ENCODE results near the gene SLC39A9. TPM values are rescaled to one million over a fixed set of nuclear protein-coding genes. Genes with fewer than 3 reads are reported as not detected.

The SLC39A9 gene
- total and polyA plus RNA-seq, 2 of the 4 experiments (the other 2 are of a cell fraction): 41.4 to 168 TPM

- Histone ChIP-seq H4K5ac (ENCODE audit: low read depth, low read length) (no peak overlapping the region), H3K4ac (ENCODE audit: low read depth, low read length) (peak overlapping the region; percentile 8; the same call in 1 of the 2 replicates), H2AK5ac (ENCODE audit: low read depth, low read length) (no peak overlapping the region), H3K4me2 (ENCODE audit: low read depth, low read length) (no peak overlapping the region), H2AFZ (replicated peaks; ENCODE audit: low read length, poor library complexity) (no peak overlapping the region), H2AK9ac (replicated peaks; ENCODE audit: low read depth, low read length, poor library complexity) (no peak overlapping the region), H2BK15ac (ENCODE audit: low read depth, low read length) (no peak overlapping the region), H3K9me1 (ENCODE audit: insufficient read depth, low read length) (peaks cover 16% of the 10 kb centered on the region), H2BK20ac (ENCODE audit: low read depth, low read length) (no peak overlapping the region), H3K79me1 (ENCODE audit: low read depth in 1 of 2, low read length in 2 of 2) (peaks cover 32 to 50% of the 10 kb centered on the region in 2 experiments), H3K18ac (ENCODE audit: low read depth, low read length) (no peak overlapping the region; the same call in 1 of the 2 replicates), H3K23ac (ENCODE audit: low read depth, low read length) (0 out of 2 replicates have a peak overlapping the region, but pooled peaks have one; percentile 59), H3K27me3 (ENCODE audit: control insufficient read depth, insufficient read depth, low read length) (no peaks in the 10 kb centered on the region), H3K9me3 (ENCODE audit: control insufficient read depth, insufficient read depth, low read length) (no peaks in the 10 kb centered on the region), H3K56ac (ENCODE audit: extremely low read depth, insufficient read depth, low read length) (no peak overlapping the region), H3K4me3 (ENCODE audit: insufficient read depth, low read depth, low read length) (no peak overlapping the region), H3K4me1 (ENCODE audit: control insufficient read depth, insufficient read depth, low read length) (no peaks in the 10 kb centered on the region), H3K9ac (ENCODE audit: low read depth, low read length) (no peak overlapping the region), H2BK120ac (ENCODE audit: low read depth, low read length) (no peak overlapping the region; the same call in 1 of the 2 replicates), H4K20me1 (ENCODE audit: insufficient read depth, low read length) (peaks cover 8% of the 10 kb centered on the region), H4K91ac (ENCODE audit: insufficient read depth, low read depth, low read length) (no peak overlapping the region), H3K36me3 (ENCODE audit: control insufficient read depth, insufficient read depth, low read length) (peaks cover 12% of the 10 kb centered on the region), H2BK5ac (ENCODE audit: low read depth, low read length, poor library complexity, severe bottlenecking) (no peak overlapping the region), H4K8ac (ENCODE audit: low read depth in 2 of 2, low read length in 2 of 2) (no peak overlapping the region), H3K14ac (replicated peaks; ENCODE audit: low read depth, low read length) (no peak overlapping the region), H3K27ac (ENCODE audit: insufficient read depth, low read length) (no peak overlapping the region)
- 100% methylated on average over 2 of the region's 5 CpGs; no CpG with 5 or more reads in 1 of the 2 experiments for WGBS, 2 experiments (ENCODE audit: extremely low coverage in 2 of 2, insufficient read length in 1 of 2)
- ATAC-seq (ENCODE audit: low read depth) (no peak), DNase-seq (no peak)
- ChIA-PET CTCF (no interaction called here), POLR2A (ENCODE audit: unreplicated experiment) (interaction anchor here (0.6 kb wide), 1 partner anchor 10 kb away, joined by 3 read pairs; no protein-coding TSS in a partner anchor)
- in situ Hi-C loops (cut with MboI; ENCODE audit: low sequenced_read_pairs) (no loop called here), intact Hi-C loops (cut with micrococcal nuclease) (no loop called here), dilution Hi-C loops (cut with HindIII; ENCODE audit: low sequenced_read_pairs, unreplicated experiment) (no loop called here)
- no TSS peak for BruUV-seq (replicated peaks)
- TF ChIP-seq CEBPB (IDR thresholded peaks at IDR 0.05; ENCODE audit: low read depth, low read length): 0 out of 2 replicates have a peak, but pooled peaks have one; percentile 28
- no peak for TF ChIP-seq POLR2A (IDR thresholded peaks at IDR 0.05; ENCODE audit: low read depth, low read length)
These were observed 43.5 kb downstream of the SLC39A9 start for GRCh38 chr14:69441948-69442347.
